Measurements from ENCODE around the gene BAG5.
A peak's percentile ranks its signal among the peaks of the same experiment; 100 is the strongest.
"Not testable (repeated sequence)": the region's sequence is repeated elsewhere in the genome, so short reads cannot be mapped to it uniquely, and the experiment has no call there.

Gene BAG5

GRCh38 chr14:103562429-103563225, at the start of gene BAG5, which contains the start of gene COA8:
Gene BAG5 (minus strand): TSS chr14:103562657. CDS start chr14:103561164, 1,493 bp downstream.
Gene COA8 (plus strand): TSS chr14:103562960. CDS start chr14:103563002, 42 bp downstream.
- peaks cover 20 to 24% of the 10 kb centered on the region in 2 donors for H3K36me3 Mint-ChIP-seq
- peak within 1 kb of the TSS; percentile 93 for H3K27ac Mint-ChIP-seq
- H3K4me3 Mint-ChIP-seq = peak within 1 kb of the TSS; percentile 88 to 92
- ATAC-seq (replicated peaks) (peak; percentile 83 to 89), DNase-seq (peak; percentile 90)
- no peaks in the 10 kb centered on the region for H3K27me3 Mint-ChIP-seq
- peaks cover 18 to 45% of the 10 kb centered on the region in 2 donors for H3K4me1 Mint-ChIP-seq
- no peaks in the 10 kb centered on the region for H3K9me3 Mint-ChIP-seq

- H3K27me3 Mint-ChIP-seq = peaks cover 11 to 41% of the 10 kb centered on the region in 2 donors
- peaks cover 7 to 8% of the 10 kb centered on the region in 2 donors for H3K9me3 Mint-ChIP-seq
- no peak overlapping the region for H3K4me3 Mint-ChIP-seq
- peaks cover 6 to 12% of the 10 kb centered on the region in 2 donors for H3K36me3 Mint-ChIP-seq
- peaks cover 16 to 20% of the 10 kb centered on the region in 2 donors for H3K4me1 Mint-ChIP-seq
- DNase-seq (no peak), ATAC-seq (replicated peaks) (no peak)
- no peak overlapping the region for H3K27ac Mint-ChIP-seq
These were observed 48.8 kb upstream of the BAG5 start for GRCh38 chr14:103611215-103611614.

GRCh38 chr14:103609081-103609480, 46.6 kb upstream of the BAG5 start:
- Mint-ChIP-seq H3K4me1 (peaks cover 16 to 20% of the 10 kb centered on the region in 2 donors), H3K36me3 (peaks cover 11 to 12% of the 10 kb centered on the region in 2 donors), H3K27me3 (peaks cover 11 to 53% of the 10 kb centered on the region in 2 donors)
- not testable (repeated sequence) for H3K4me3 Mint-ChIP-seq; ATAC-seq (replicated peaks); DNase-seq; H3K9me3 Mint-ChIP-seq; H3K27ac Mint-ChIP-seq

- H3K4me3 Mint-ChIP-seq = peak overlapping the region; percentile 76 to 77
- no peak overlapping the region for H3K27ac Mint-ChIP-seq
- H3K9me3 Mint-ChIP-seq = peaks cover 7 to 8% of the 10 kb centered on the region in 2 donors
- peaks cover 16 to 20% of the 10 kb centered on the region in 2 donors for H3K4me1 Mint-ChIP-seq
- peaks cover 11 to 12% of the 10 kb centered on the region in 2 donors for H3K36me3 Mint-ChIP-seq
- DNase-seq = no peak
- ATAC-seq (replicated peaks) = peak in 1 of 2 donors; percentile 18
- H3K27me3 Mint-ChIP-seq = peaks cover 11 to 53% of the 10 kb centered on the region in 2 donors
These were observed 45.4 kb upstream of the BAG5 start for GRCh38 chr14:103607822-103608221.

GRCh38 chr14:103606963-103607668, 44.7 kb upstream of the BAG5 start:
- H3K9me3 Mint-ChIP-seq = peaks cover 7 to 8% of the 10 kb centered on the region in 2 donors
- peak; percentile 86 to 90 for ATAC-seq (replicated peaks)
- H3K36me3 Mint-ChIP-seq = peaks cover 11 to 12% of the 10 kb centered on the region in 2 donors
- H3K27ac Mint-ChIP-seq = peak overlapping the region; percentile 76
- DNase-seq = peak; percentile 46
- peaks cover 16 to 20% of the 10 kb centered on the region in 2 donors for H3K4me1 Mint-ChIP-seq
- H3K4me3 Mint-ChIP-seq = peak overlapping the region; percentile 76 to 77
- H3K27me3 Mint-ChIP-seq = peaks cover 11 to 53% of the 10 kb centered on the region in 2 donors

GRCh38 chr14:103604620-103605019, 42.2 kb upstream of the BAG5 start:
- ATAC-seq (replicated peaks) (no peak), DNase-seq (no peak)
- H3K9me3 Mint-ChIP-seq = no peaks in the 10 kb centered on the region
- peaks cover 0 to 6% of the 10 kb centered on the region in 2 donors for H3K36me3 Mint-ChIP-seq
- H3K27me3 Mint-ChIP-seq = peaks cover 11 to 44% of the 10 kb centered on the region in 2 donors
- H3K27ac Mint-ChIP-seq = no peak overlapping the region
- no peak overlapping the region for H3K4me3 Mint-ChIP-seq
- peaks cover 16 to 20% of the 10 kb centered on the region in 2 donors for H3K4me1 Mint-ChIP-seq

- DNase-seq = no peak
- Mint-ChIP-seq H3K27ac (no peak overlapping the region), H3K9me3 (no peaks in the 10 kb centered on the region), H3K4me3 (no peak overlapping the region), H3K4me1 (no peaks in the 10 kb centered on the region), H3K36me3 (peaks cover 6 to 8% of the 10 kb centered on the region in 2 donors), H3K27me3 (peaks cover 0 to 6% of the 10 kb centered on the region in 2 donors)
- ATAC-seq (replicated peaks) = no peak
These were observed 38.0 kb upstream of the BAG5 start for GRCh38 chr14:103600503-103600902.

- no peak for ATAC-seq (replicated peaks)
- H3K36me3 Mint-ChIP-seq = peaks cover 3 to 10% of the 10 kb centered on the region in 2 donors
- no peak overlapping the region for H3K27ac Mint-ChIP-seq
- DNase-seq = no peak
- H3K27me3 Mint-ChIP-seq = no peaks in the 10 kb centered on the region
- no peaks in the 10 kb centered on the region for H3K9me3 Mint-ChIP-seq
- no peak overlapping the region for H3K4me3 Mint-ChIP-seq
- H3K4me1 Mint-ChIP-seq = peaks cover 0 to 3% of the 10 kb centered on the region in 2 donors
These were observed 35.3 kb upstream of the BAG5 start for GRCh38 chr14:103597623-103598377.

- Mint-ChIP-seq H3K36me3 (peaks cover 6 to 20% of the 10 kb centered on the region in 2 donors), H3K27ac (no peak overlapping the region), H3K9me3 (no peaks in the 10 kb centered on the region), H3K4me3 (no peak overlapping the region), H3K4me1 (peaks cover 0 to 3% of the 10 kb centered on the region in 2 donors), H3K27me3 (no peaks in the 10 kb centered on the region)
- ATAC-seq (replicated peaks) (no peak), DNase-seq (no peak)
These were observed 31.8 kb upstream of the BAG5 start for GRCh38 chr14:103594265-103594664.

- Mint-ChIP-seq H3K36me3 (peaks cover 11 to 25% of the 10 kb centered on the region in 2 donors), H3K4me1 (peaks cover 0 to 3% of the 10 kb centered on the region in 2 donors), H3K27ac (no peak overlapping the region), H3K27me3 (no peaks in the 10 kb centered on the region), H3K9me3 (no peaks in the 10 kb centered on the region), H3K4me3 (no peak overlapping the region)
- DNase-seq (no peak), ATAC-seq (replicated peaks) (peak; percentile 74 to 92)
These were observed 31.1 kb upstream of the BAG5 start for GRCh38 chr14:103593577-103593976.

GRCh38 chr14:103584326-103584915, 22.0 kb upstream of the BAG5 start:
- Mint-ChIP-seq H3K36me3 (peaks cover 32 to 34% of the 10 kb centered on the region in 2 donors), H3K4me1 (no peaks in the 10 kb centered on the region), H3K27ac (no peak overlapping the region), H3K27me3 (no peaks in the 10 kb centered on the region), H3K9me3 (no peaks in the 10 kb centered on the region), H3K4me3 (no peak overlapping the region)
- no peak for DNase-seq
- no peak for ATAC-seq (replicated peaks)

GRCh38 chr14:103581954-103582703, 19.7 kb upstream of the BAG5 start:
- H3K27ac Mint-ChIP-seq = no peak overlapping the region

GRCh38 chr14:103581206-103581605, 18.7 kb upstream of the BAG5 start:
- Mint-ChIP-seq H3K4me1 (no peaks in the 10 kb centered on the region), H3K9me3 (no peaks in the 10 kb centered on the region), H3K36me3 (peaks cover 30 to 40% of the 10 kb centered on the region in 2 donors), H3K4me3 (no peak overlapping the region), H3K27me3 (no peaks in the 10 kb centered on the region), H3K27ac (no peak overlapping the region)
- DNase-seq (no peak), ATAC-seq (replicated peaks) (no peak)

More at GRCh38 chr14:103581954-103582703, 19.7 kb upstream of the BAG5 start:
- Mint-ChIP-seq H3K36me3 (peaks cover 29 to 38% of the 10 kb centered on the region in 2 donors), H3K9me3 (no peaks in the 10 kb centered on the region), H3K4me3 (no peak overlapping the region), H3K4me1 (no peaks in the 10 kb centered on the region), H3K27me3 (no peaks in the 10 kb centered on the region)
- DNase-seq = no peak
- ATAC-seq (replicated peaks) = no peak

Data from stimulated activated naive B cell treated with anti-CD40 and anti-IgM and Interleukin-4, amounts not matched to agents 10 μg/mL and 1 μg/mL and 100 μg/mL, for 72 hours (primary cell).